ENCODE data around the gene ADAMTS7.
"Not testable (repeated sequence)": the region's sequence is repeated elsewhere in the genome, so short reads cannot be mapped to it uniquely, and the experiment has no call there.

The ADAMTS7 gene

DNA sequence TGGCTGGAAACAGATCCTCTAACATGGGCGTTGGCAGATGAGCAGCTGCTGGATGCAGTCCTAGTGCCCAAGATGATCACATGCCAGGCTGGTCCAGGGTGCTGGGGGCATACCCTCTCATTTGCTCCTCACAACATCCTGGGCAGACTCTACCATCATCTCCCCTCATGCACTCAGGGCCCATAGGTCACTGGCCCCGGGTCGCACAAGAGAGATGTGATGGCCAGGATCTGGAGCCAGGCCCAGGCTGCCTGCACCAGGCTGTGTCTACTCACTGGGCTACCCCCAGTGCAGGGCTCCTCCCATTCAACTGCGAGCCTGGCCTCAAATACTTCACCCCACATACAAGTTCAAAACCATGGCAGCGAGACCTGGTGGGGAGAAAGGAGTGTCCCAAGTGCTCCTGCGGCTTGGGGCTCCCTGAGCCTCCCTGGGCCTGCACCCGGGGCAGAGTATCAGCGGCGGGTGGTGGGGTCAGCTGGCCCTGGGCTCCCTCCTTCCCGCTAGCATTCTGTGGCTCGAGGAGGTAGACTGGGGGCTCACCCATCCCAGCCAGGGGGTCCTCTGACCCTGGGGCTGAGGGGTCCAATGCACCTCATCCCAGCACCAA is 32.0 kb downstream of the ADAMTS7 start:
- DNase-seq (ENCODE audit: low spot score), result not testable (repeated sequence)

- DNase-seq (ENCODE audit: low spot score), result no peak
These were observed 32.8 kb downstream of the ADAMTS7 start for GRCh38 chr15:78778422-78778821.

DNA sequence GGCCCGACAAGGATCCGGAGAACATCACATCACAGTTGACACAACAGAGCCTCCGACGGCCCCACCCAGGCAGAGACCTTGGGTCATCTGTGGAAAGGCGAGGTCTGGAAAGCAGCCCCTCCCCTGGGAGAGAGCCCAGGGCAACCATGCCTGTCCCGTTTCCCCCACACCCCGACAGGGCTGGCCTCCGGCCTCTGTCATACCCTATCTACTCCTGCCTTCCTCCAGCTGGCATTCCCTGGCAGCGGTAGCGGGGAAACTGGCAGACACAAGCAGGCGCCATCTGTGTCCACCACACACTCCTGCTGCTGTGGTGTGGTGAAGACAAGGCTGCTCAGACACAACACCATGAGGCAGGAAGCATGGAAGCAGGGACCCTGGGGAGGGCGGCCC is 33.3 kb downstream of the ADAMTS7 start:
- not testable (repeated sequence) for DNase-seq (ENCODE audit: low spot score)

DNA sequence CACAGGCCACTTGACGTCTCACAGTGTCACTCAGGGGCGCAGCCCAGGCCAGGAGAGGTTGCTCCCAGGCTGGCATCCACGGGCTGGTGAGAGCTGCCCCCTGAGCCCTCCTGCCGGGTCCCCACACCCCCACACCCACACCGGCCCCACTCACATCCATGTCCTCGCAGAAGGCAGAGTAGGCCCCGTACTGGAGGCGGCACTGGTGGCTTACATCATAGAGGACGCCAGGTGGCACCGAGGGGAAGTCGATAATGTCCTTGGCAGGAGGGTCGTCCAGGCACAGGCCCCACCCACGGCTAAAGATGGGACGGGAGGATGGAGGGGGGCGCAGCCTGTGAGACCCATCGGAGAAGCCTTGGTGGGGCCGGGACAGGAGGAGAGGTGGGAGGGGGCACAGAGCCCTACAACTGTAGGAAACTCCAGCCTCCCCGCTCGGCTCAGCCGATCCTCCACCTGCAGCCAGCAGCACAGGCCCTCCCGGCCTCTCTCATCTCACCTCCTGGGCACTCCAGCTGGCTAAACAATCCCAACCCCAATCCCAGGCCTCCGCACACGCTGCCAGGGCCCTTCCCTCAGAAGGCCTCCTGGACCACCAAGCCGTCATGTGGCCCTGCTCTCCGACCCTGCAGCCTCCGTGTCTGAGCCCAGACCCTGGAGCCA is 33.8 kb downstream of the ADAMTS7 start:
- not testable (repeated sequence) for DNase-seq (ENCODE audit: low spot score)

DNA sequence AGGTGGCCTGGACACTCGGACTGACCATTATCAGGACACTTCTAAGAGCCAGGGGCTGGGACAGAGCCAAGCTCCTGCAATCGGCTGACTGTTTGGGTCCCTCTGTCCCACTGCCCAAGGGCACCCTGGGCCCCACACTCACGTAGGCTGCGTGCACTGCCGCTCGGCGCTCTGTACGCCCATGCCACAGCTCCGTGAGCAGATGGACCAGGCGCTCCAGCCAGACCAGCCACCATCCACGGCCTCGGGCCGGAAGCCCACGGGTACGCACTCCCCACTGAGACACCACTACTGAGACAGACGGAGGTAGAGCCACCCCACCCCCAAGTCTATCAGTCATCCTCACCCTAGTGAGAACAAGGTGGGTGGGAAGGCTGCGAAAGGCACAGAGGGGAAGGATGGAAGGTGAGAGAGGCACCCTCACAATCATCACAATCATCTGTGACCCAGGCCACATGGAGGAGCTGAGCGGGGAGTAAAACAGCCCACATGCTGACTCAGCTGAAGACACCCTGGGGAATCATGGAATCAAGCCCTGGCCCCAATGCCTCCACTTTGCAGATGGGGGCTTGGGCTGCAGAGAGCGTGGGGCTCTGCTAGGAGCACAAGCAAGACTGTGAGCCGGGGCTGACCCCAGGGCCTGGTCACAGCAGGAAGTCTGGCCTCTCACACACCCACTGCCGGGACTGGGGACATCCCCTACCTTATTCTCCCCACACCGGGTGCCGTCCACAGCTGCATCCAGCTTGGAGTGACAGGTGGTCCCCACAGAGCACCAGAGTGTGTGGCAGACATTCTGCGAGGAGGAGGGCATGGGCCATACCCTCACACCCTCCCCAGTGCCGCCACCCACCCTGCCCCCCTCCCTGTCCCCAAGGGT is 35.0 kb downstream of the ADAMTS7 start:
- not testable (repeated sequence) for DNase-seq (ENCODE audit: low spot score)

GRCh38 chr15:78775472-78775871 is 35.8 kb downstream of the ADAMTS7 start:
- no peak for DNase-seq (ENCODE audit: low spot score)

DNA sequence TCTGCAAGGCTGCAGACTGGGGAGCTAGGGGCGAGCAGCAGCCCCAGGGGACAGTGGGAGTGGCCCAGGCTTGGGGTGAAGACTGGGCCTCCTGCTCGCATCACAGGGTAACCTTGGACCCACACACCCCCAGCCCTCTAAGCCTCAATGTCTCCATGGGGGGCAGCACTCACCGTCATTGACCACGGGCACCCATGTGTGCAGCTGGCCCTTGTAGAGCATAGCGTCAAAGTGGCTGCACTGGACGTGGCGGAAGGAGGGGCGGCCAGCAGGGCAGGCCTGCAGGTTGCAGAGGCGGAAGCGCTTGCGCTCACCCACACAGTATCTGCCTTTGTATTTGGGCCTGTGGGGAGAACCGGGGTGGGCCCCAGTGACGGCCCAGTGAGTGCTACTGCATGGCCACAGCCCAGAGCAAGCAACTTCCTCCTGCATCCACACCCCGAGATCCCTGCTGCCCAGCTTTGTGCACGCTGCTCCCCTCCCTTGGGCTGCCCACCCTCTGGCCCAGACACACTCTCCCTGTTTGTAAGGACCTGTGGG is 36.7 kb downstream of the ADAMTS7 start:
- DNase-seq (ENCODE audit: low spot score), result not testable (repeated sequence)

- not testable (repeated sequence) for DNase-seq (ENCODE audit: low spot score)
These were observed 37.4 kb downstream of the ADAMTS7 start for GRCh38 chr15:78773765-78774450.

DNA sequence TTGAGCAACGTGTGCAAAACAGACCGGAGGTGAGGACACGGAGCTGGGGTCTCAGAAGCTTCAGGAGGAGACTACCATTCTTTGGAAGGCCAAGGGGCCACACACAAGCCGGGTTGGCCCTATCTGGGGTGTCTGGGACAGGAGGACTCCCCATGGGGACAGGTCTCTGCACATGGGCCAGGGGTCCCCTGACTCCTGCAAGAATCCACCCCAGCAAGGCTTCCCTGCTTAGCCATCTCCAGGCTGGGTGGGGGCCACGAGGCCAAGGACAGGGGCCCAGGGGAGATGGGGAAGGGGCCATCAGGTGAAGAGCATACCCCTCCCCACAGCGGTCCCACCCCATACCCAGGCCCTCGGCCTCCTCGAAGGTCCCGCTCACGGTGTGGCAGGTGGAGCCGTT is 38.5 kb downstream of the ADAMTS7 start:
- DNase-seq (ENCODE audit: low spot score), result no peak

DNA sequence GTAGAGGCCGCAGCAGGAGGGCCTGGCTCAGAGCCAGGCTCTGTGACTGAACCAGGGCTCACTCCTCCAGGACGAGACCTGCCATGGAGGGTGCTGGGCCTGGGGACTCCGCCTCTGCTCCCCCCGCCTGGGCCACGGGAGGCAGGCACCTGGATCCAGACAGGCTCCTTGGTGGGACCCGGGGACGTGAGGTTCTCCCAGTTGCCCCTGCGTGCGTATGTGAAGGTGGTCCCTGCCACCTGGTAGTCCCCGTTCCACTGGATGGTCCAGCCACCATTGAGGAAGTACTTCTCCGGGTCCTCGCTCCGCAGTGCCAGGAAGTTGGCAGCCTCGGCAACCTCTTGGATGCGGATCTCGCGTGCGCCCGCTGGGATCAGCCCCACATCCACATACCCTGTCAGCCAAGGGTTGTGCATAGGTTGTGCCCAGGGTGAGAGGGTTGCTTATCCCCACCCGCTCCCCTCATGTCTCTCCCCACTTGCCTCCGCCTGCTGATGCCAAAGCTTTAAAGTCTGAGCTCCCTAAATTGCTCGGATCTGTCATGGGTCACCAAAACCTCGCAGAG is 39.7 kb downstream of the ADAMTS7 start:
- DNase-seq (ENCODE audit: low spot score), result not testable (repeated sequence)

DNA sequence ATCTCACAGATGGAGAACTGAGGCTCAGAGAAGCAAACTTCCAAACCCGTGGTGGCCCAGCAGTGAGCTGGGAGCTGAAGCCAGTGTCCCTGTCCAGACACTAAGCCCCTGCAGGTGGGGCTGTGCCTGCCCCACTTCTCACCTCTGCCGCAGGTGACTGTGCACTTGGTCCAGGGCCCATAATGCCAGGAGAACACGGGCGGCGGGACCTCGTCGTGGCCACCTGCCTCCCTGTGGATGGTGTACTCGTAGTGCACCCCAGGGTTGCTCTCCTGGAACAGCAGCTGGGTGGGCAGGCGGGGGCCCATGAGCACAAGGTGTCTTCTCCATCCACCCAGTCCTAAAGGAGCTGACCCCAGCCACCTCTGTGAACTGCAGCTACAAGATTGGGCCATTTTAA is 40.2 kb downstream of the ADAMTS7 start:
- not testable (repeated sequence) for DNase-seq (ENCODE audit: low spot score)

DNA sequence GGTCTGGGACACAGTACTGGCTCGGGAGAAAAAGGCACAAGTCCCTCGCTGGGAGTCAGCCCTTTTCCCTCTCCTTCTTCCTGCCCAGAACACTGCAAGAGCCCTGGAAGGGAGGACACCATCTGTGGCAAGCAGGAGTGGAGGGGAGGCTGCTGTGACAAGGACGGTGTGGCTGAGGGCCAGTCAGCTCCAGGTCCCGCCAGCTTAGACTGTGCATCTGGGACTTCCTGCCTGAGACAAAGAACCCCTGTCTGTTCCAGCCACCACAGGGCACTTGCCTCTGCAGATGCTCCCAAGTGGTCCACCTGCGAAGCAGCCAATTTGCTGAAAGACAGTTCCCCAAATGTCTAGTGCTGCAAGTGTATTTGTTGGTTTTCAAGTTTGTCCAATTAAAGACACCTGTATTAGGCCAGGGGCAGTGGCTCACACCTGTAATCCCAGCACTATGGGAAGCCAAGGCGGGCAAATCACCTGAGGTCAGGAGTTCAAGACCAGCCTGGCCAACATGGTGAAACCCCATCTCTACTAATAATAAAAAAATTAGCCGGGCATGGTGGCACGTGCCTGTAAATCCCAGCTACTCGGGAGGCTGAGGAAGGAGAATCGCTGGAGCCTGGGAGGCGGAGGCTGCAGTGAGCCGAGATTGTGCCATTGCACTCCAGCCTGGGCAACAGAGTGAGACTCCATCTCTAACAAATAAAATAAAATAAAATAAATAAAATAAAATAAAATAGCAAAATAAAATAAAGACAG is 41.6 kb downstream of the ADAMTS7 start:
- not testable (repeated sequence) for DNase-seq (ENCODE audit: low spot score)

GRCh38 chr15:78768531-78769408 is 42.5 kb downstream of the ADAMTS7 start:
- no peak for DNase-seq (ENCODE audit: low spot score)

DNA sequence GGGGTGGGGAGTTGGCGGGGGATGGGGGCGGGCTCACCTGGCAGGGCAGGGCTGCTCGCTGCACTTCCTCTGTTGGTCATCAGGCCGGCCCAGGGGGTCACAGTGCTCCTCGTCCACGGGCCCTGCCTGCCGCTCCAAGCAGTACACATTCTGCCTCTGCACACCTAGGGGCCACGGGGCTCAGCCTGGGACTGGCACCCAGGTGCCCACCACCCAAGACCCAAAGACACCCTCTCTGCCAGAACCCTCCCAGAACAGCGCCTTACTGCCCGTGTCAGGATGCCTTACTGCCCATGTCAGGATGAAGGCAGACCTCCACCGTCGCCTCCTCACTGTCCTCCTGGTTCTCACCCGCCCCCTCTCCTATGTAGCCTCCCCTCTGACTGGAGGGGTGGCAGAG is 43.2 kb downstream of the ADAMTS7 start:
- DNase-seq (ENCODE audit: low spot score), result no peak

- DNase-seq (ENCODE audit: low spot score), result no peak
These were observed 43.8 kb downstream of the ADAMTS7 start for GRCh38 chr15:78767331-78767951.

DNA sequence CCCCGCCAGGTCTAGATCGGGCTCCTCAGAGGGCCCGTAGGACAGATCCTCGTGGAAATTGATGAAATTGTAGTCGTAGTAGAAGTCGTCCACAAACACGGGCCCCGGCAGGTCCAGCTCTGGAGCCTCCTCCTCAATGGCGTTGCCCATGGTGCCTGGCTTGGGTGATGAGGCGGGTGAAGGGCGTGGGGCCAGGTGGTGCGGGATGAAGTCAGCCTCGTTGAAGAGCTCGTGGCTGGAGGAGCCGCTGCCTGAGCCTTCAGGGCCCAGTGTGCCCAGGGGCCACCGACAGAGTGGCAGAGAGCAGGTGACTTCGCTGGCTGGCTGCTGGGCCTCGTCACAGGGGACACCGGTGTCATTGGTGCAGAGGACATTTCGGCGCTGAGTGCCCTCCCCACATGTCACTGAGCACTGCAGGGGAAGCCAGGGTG is 44.6 kb downstream of the ADAMTS7 start:
- not testable (repeated sequence) for DNase-seq (ENCODE audit: low spot score)

DNA sequence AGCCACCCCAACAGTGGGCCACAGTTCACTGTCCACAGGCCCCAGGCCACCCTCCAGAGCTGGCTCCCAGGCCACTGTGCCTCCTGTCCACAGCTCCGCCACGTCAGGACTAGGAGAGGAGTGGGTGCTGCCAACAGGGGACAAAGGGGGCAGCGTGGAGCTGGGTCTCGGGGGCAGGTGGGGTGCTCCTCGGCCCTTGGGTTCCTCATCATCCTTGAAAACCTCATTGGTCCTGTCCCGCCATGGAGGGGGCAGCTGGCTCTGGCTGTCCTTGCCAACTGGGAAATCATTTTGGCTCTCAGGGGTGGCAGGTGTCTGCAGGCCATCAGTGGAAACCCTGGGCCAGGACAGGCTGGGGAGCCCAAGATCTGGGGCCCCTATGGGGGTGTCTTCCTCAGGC is 45.2 kb downstream of the ADAMTS7 start:
- no peak for DNase-seq (ENCODE audit: low spot score)

GRCh38 chr15:78765154-78765860 is 46.0 kb downstream of the ADAMTS7 start:
- not testable (repeated sequence) for DNase-seq (ENCODE audit: low spot score)
